IMR-90 (cell line): ENCODE results near the gene RUFY4. TPM values are rescaled to one million over a fixed set of nuclear protein-coding genes. Genes with fewer than 3 reads are reported as not detected.

ENCODE experiments used
- ATAC-seq: fragments of 200-7000 bp; cut with Tn5 transposase; 2 replicates; pipeline ENCODE4 v1.9.1; 2020; ENCODE audit warnings: low read depth, mild to moderate bottlenecking, moderate library complexity
- BruUV-seq: library from RNA; stranded (reverse); fragments of 400-500 nt; replicated peaks from 2 replicates; lab custom pipeline; 2021; lab: Mats Ljungman, UMichigan
- CTCF ChIA-PET: fragments of 300-600 bp; formaldehyde crosslinking; extraction: SDS; loops from one replicate; lab custom pipeline; 2021; ENCODE audit warnings: antibody characterized with exemption; lab: Yijun Ruan, JAX
- POLR2A ChIA-PET: fragments of 300-600 bp; sonication (Branson Sonifier 250); formaldehyde crosslinking; loops from one replicate; lab custom pipeline; 2022; ENCODE audit warnings: antibody characterized with exemption; ENCODE audit not compliant: unreplicated experiment; lab: Charles Lee
- DNase-seq: peaks from one replicate; pipeline ENCODE4 v3.0.0; 2013
- H2AFZ ChIP-seq: replicated peaks from 2 replicates; pipeline ENCODE3; 2013; ENCODE audit warnings: low read length, mild to moderate bottlenecking; ENCODE audit not compliant: poor library complexity
- H2AK5ac ChIP-seq: 2 replicates; pipeline ENCODE4 v1.6.1; 2013; ENCODE audit warnings: low read depth, low read length, inconsistent platforms
- H2AK9ac ChIP-seq: replicated peaks from 2 replicates; pipeline ENCODE3; 2013; ENCODE audit warnings: mild to moderate bottlenecking, low read depth, low read length, moderate library complexity; ENCODE audit not compliant: poor library complexity
- H2BK120ac ChIP-seq: 2 replicates; pipeline ENCODE4 v1.6.1; 2013; ENCODE audit warnings: low read depth, low read length, inconsistent platforms
- H2BK15ac ChIP-seq: 3 replicates; pipeline ENCODE4 v1.6.1; 2013; ENCODE audit warnings: low read depth, low read length, inconsistent platforms
- H2BK20ac ChIP-seq: 2 replicates; pipeline ENCODE4 v1.6.1; 2013; ENCODE audit warnings: low read depth, mild to moderate bottlenecking, inconsistent platforms, low read length, moderate library complexity
- H2BK5ac ChIP-seq: 2 replicates; pipeline ENCODE4 v1.6.1; 2013; ENCODE audit warnings: mild to moderate bottlenecking, low read depth, low read length, inconsistent platforms; ENCODE audit not compliant: poor library complexity, severe bottlenecking
- H3K14ac ChIP-seq: replicated peaks from 2 replicates; pipeline ENCODE4 v1.6.1; 2013; ENCODE audit warnings: low read depth, low read length, inconsistent platforms
- H3K18ac ChIP-seq: 2 replicates; pipeline ENCODE4 v1.6.1; 2013; ENCODE audit warnings: low read depth, low read length, control low read depth
- H3K23ac ChIP-seq: 2 replicates; pipeline ENCODE4 v1.6.1; 2013; ENCODE audit warnings: low read depth, low read length, inconsistent platforms
- H3K27ac ChIP-seq: 2 replicates; pipeline ENCODE4 v1.5.1; 2013; ENCODE audit warnings: mild to moderate bottlenecking, control low read depth, low read length; ENCODE audit not compliant: insufficient read depth
- H3K27me3 ChIP-seq: 2 replicates; pipeline ENCODE4 v1.6.1; 2013; ENCODE audit warnings: low read length; ENCODE audit not compliant: control insufficient read depth, insufficient read depth
- H3K36me3 ChIP-seq: 2 replicates; pipeline ENCODE4 v1.6.1; 2013; ENCODE audit warnings: low read length, mixed read lengths; ENCODE audit not compliant: control insufficient read depth, insufficient read depth
- H3K4ac ChIP-seq: 2 replicates; pipeline ENCODE4 v1.6.1; 2013; ENCODE audit warnings: low read depth, low read length, inconsistent platforms
- H3K4me1 ChIP-seq: 2 replicates; pipeline ENCODE4 v1.6.1; 2013; ENCODE audit warnings: low read length, mixed read lengths; ENCODE audit not compliant: control insufficient read depth, insufficient read depth
- H3K4me2 ChIP-seq: 2 replicates; pipeline ENCODE4 v1.6.1; 2013; ENCODE audit warnings: low read depth, mild to moderate bottlenecking, control low read depth, low read length, moderate library complexity
- H3K4me3 ChIP-seq: 2 replicates; pipeline ENCODE4 v1.5.1; 2013; ENCODE audit warnings: low read depth, mild to moderate bottlenecking, control low read depth, low read length, moderate library complexity; ENCODE audit not compliant: insufficient read depth
- H3K56ac ChIP-seq: 2 replicates; pipeline ENCODE4 v1.6.1; 2013; ENCODE audit warnings: low read length, inconsistent platforms; ENCODE audit not compliant: insufficient read depth; ENCODE audit errors: extremely low read depth
- H3K79me1 ChIP-seq, 2 experiments: 2 replicates each; pipeline ENCODE4 v1.6.1; 2013; ENCODE audit warnings: low read length in 2 of 2, inconsistent platforms in 1 of 2, low read depth in 1 of 2
- H3K9ac ChIP-seq: 2 replicates; pipeline ENCODE4 v1.6.1; 2013; ENCODE audit warnings: low read depth, low read length, control low read depth
- H3K9me1 ChIP-seq: 2 replicates; pipeline ENCODE4 v1.6.1; 2013; ENCODE audit warnings: low read length, inconsistent platforms; ENCODE audit not compliant: insufficient read depth
- H3K9me3 ChIP-seq: 2 replicates; pipeline ENCODE4 v1.6.1; 2013; ENCODE audit warnings: low read length; ENCODE audit not compliant: control insufficient read depth, insufficient read depth
- H4K20me1 ChIP-seq: 2 replicates; pipeline ENCODE4 v1.6.1; 2013; ENCODE audit warnings: low read length, inconsistent platforms; ENCODE audit not compliant: insufficient read depth
- H4K5ac ChIP-seq: 2 replicates; pipeline ENCODE4 v1.6.1; 2013; ENCODE audit warnings: mild to moderate bottlenecking, low read depth, low read length, control low read depth
- H4K8ac ChIP-seq, 2 experiments: 2 replicates each; pipeline ENCODE4 v1.6.1; 2013; ENCODE audit warnings: low read depth in 2 of 2, low read length in 2 of 2, control low read depth in 1 of 2, inconsistent platforms in 1 of 2
- H4K91ac ChIP-seq: 2 replicates; pipeline ENCODE4 v1.6.1; 2013; ENCODE audit warnings: low read depth, low read length, inconsistent platforms; ENCODE audit not compliant: insufficient read depth
- BHLHE40 ChIP-seq: fragments of 150-350 bp; IDR thresholded peaks from 2 replicates; pipeline ENCODE4 v1.6.1; 2016; ENCODE audit warnings: mild to moderate bottlenecking, low read depth, low read length
- CEBPB ChIP-seq: IDR thresholded peaks from 2 replicates; pipeline ENCODE4 v1.6.1; 2012; ENCODE audit warnings: low read depth, low read length, improper control_type of control experiment
- CHD1 ChIP-seq: IDR thresholded peaks from 2 replicates; pipeline ENCODE4 v1.6.1; 2012; ENCODE audit warnings: low read depth, low read length, improper control_type of control experiment
- ELK1 ChIP-seq: fragments of 150-350 bp; IDR thresholded peaks from 2 replicates; pipeline ENCODE4 v1.6.1; 2016; ENCODE audit warnings: low read depth, mild to moderate bottlenecking, low read length, moderate library complexity, borderline replicate concordance
- FOS ChIP-seq: fragments of 150-350 bp; IDR thresholded peaks from 2 replicates; pipeline ENCODE4 v1.6.1; 2016; ENCODE audit warnings: low read depth, low read length
- MAFK ChIP-seq: IDR thresholded peaks from 2 replicates; pipeline ENCODE4 v1.6.1; 2012; ENCODE audit warnings: low read depth, low read length, improper control_type of control experiment
- MAZ ChIP-seq: IDR thresholded peaks from 2 replicates; pipeline ENCODE4 v1.6.1; 2012; ENCODE audit warnings: low read depth, mild to moderate bottlenecking, low read length, improper control_type of control experiment, moderate library complexity, borderline replicate concordance
- MXI1 ChIP-seq: IDR thresholded peaks from 2 replicates; pipeline ENCODE4 v1.6.1; 2012; ENCODE audit warnings: low read depth, mild to moderate bottlenecking, low read length, moderate library complexity, borderline replicate concordance
- NFE2L2 ChIP-seq: fragments of 150-350 bp; IDR thresholded peaks from 2 replicates; pipeline ENCODE4 v1.6.1; 2016; ENCODE audit warnings: low read depth, mild to moderate bottlenecking, low read length
- POLR2A ChIP-seq: IDR thresholded peaks from 2 replicates; pipeline ENCODE4 v1.6.1; 2012; ENCODE audit warnings: mild to moderate bottlenecking, low read depth, low read length
- RAD21 ChIP-seq: IDR thresholded peaks from 2 replicates; pipeline ENCODE4 v1.6.1; 2012; ENCODE audit warnings: low read length, improper control_type of control experiment
- RCOR1 ChIP-seq: IDR thresholded peaks from 2 replicates; pipeline ENCODE4 v1.6.1; 2012; ENCODE audit warnings: mild to moderate bottlenecking, low read length, improper control_type of control experiment; ENCODE audit not compliant: insufficient replicate concordance
- RFX5 ChIP-seq: IDR thresholded peaks from 2 replicates; pipeline ENCODE4 v1.8.0; 2012; ENCODE audit warnings: low read depth, mild to moderate bottlenecking, low read length, moderate library complexity
- SMC3 ChIP-seq: fragments of 150-350 bp; IDR thresholded peaks from 2 replicates; pipeline ENCODE4 v1.6.1; 2016; ENCODE audit warnings: low read depth, mild to moderate bottlenecking, antibody characterized with exemption, low read length, moderate library complexity
- WGBS, 2 experiments: methylation state at CpG; one replicate each; pipeline versions ENCODE4 v1.1.5 to v1.1.7; 2013; ENCODE audit warnings: missing lambda C conversion rate in 2 of 2; ENCODE audit not compliant: insufficient read length in 1 of 2; ENCODE audit errors: extremely low coverage in 2 of 2; 5-methylcytosine and 5-hydroxymethylcytosine counted together
- dilution Hi-C: fragments of 300-500 bp; cut with HindIII; formaldehyde crosslinking; loops from one replicate; pipeline ENCODE4 v1.14.3; 2018; ENCODE audit warnings: low sequenced_read_pairs; ENCODE audit not compliant: unreplicated experiment
- in situ Hi-C: fragments of 300-500 bp; cut with MboI; formaldehyde crosslinking; loops from 3 replicates; pipeline ENCODE4 v1.14.3; 2019; ENCODE audit warnings: low sequenced_read_pairs, inconsistent platforms, mixed read lengths
- intact Hi-C: fragments of 100-400 bp; cut with micrococcal nuclease; formaldehyde crosslinking; loops from 2 replicates; pipeline ENCODE4 v1.10.0; 2022
- polyA plus RNA-seq, 3 experiments: library from polyadenylated mRNA; depleted of rRNA; stranded (reverse); fragments of >200 nt; gene quantifications; 2 replicates each; pipeline ENCODE4 v1.2.3, GENCODE V29; 2012; ENCODE audit warnings: low replicate concordance in 1 of 3
- total RNA-seq: library from RNA; depleted of rRNA; stranded (reverse); fragments of >200 nt; gene quantifications from 2 replicates; pipeline ENCODE4 v1.2.3, GENCODE V29; 2012
- TF ChIP-seq, protein P1 (sequence below): fragments of 150-350 bp; IDR thresholded peaks from 2 replicates; pipeline ENCODE4 v1.6.1; 2017; ENCODE audit warnings: mild to moderate bottlenecking, antibody characterized with exemption, low read length, low read depth
- TF ChIP-seq, protein P2 (sequence below): conservative IDR thresholded peaks from 2 replicates; pipeline ENCODE4 v1.5.1; 2012; ENCODE audit warnings: mild to moderate bottlenecking, low read depth, low read length, improper control_type of control experiment

The RUFY4 gene
- total and polyA plus RNA-seq, 2 of the 4 experiments (the other 2 are of a cell fraction): not detected

GRCh38 chr2:218129458-218130135 lies 60.5 kb downstream of the RUFY4 start:
- Histone ChIP-seq H3K14ac (no peak overlapping the region), H3K23ac (no peak overlapping the region), H3K9me1 (no peaks in the 10 kb centered on the region), H3K4me1 (no peaks in the 10 kb centered on the region), H4K5ac (no peak overlapping the region), H3K27ac (no peak overlapping the region), H3K9ac (no peak overlapping the region), H3K36me3 (no peaks in the 10 kb centered on the region), H3K4ac (no peak overlapping the region), H2BK5ac (no peak overlapping the region), H2AK5ac (no peak overlapping the region), H2BK15ac (no peak overlapping the region), H4K8ac (no peak overlapping the region), H2AFZ (no peak overlapping the region), H3K79me1 (no peaks in the 10 kb centered on the region), H3K27me3 (peaks cover 67% of the 10 kb centered on the region), H3K56ac (no peak overlapping the region), H3K18ac (no peak overlapping the region), H3K4me2 (no peak overlapping the region), H4K91ac (no peak overlapping the region), H3K9me3 (no peaks in the 10 kb centered on the region), H2BK120ac (no peak overlapping the region), H2AK9ac (no peak overlapping the region), H2BK20ac (no peak overlapping the region), H3K4me3 (no peak overlapping the region), H4K20me1 (no peaks in the 10 kb centered on the region)
- WGBS, 2 experiments: no CpG with 5 or more reads among the region's 6 CpGs
- no peak for TF ChIP-seq MAFK
- TF ChIP-seq RAD21: no peak
- no peak for TF ChIP-seq POLR2A
- no peak for TF ChIP-seq ELK1
- TF ChIP-seq RFX5: no peak
- TF ChIP-seq CEBPB: no peak
- TF ChIP-seq MAZ: no peak
- no peak for TF ChIP-seq CHD1
- no peak for TF ChIP-seq BHLHE40
- TF ChIP-seq NFE2L2: no peak
- TF ChIP-seq, protein P1, sequence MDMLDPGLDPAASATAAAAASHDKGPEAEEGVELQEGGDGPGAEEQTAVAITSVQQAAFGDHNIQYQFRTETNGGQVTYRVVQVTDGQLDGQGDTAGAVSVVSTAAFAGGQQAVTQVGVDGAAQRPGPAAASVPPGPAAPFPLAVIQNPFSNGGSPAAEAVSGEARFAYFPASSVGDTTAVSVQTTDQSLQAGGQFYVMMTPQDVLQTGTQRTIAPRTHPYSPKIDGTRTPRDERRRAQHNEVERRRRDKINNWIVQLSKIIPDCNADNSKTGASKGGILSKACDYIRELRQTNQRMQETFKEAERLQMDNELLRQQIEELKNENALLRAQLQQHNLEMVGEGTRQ: no peak
- no peak for TF ChIP-seq FOS
- TF ChIP-seq RCOR1: no peak
- no peak for TF ChIP-seq SMC3
- TF ChIP-seq, protein P2, sequence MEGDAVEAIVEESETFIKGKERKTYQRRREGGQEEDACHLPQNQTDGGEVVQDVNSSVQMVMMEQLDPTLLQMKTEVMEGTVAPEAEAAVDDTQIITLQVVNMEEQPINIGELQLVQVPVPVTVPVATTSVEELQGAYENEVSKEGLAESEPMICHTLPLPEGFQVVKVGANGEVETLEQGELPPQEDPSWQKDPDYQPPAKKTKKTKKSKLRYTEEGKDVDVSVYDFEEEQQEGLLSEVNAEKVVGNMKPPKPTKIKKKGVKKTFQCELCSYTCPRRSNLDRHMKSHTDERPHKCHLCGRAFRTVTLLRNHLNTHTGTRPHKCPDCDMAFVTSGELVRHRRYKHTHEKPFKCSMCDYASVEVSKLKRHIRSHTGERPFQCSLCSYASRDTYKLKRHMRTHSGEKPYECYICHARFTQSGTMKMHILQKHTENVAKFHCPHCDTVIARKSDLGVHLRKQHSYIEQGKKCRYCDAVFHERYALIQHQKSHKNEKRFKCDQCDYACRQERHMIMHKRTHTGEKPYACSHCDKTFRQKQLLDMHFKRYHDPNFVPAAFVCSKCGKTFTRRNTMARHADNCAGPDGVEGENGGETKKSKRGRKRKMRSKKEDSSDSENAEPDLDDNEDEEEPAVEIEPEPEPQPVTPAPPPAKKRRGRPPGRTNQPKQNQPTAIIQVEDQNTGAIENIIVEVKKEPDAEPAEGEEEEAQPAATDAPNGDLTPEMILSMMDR: no peak
- no peak for TF ChIP-seq MXI1
- peak; percentile 23 for DNase-seq
- in situ Hi-C loops: no loop called here
- ChIA-PET POLR2A (no interaction called here), CTCF (no interaction called here)
- no TSS peak for BruUV-seq
- dilution Hi-C loops: no loop called here
- intact Hi-C loops: no loop called here
- peak; percentile 64 for ATAC-seq
